NCI-H1092 (cell line): Measurements from ENCODE around the gene HSFX1.
"Not testable (repeated sequence)": the region's sequence is repeated elsewhere in the genome, so short reads cannot be mapped to it uniquely, and the experiment has no call there.

Experiments
- DNase-seq: peaks from one replicate; lab custom pipeline; 2025; lab: John Stamatoyannopoulos, UW

Gene HSFX1, protein sequence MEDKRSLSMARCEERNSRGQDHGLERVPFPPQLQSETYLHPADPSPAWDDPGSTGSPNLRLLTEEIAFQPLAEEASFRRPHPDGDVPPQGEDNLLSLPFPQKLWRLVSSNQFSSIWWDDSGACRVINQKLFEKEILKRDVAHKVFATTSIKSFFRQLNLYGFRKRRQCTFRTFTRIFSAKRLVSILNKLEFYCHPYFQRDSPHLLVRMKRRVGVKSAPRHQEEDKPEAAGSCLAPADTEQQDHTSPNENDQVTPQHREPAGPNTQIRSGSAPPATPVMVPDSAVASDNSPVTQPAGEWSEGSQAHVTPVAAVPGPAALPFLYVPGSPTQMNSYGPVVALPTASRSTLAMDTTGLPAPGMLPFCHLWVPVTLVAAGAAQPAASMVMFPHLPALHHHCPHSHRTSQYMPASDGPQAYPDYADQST

DNA sequence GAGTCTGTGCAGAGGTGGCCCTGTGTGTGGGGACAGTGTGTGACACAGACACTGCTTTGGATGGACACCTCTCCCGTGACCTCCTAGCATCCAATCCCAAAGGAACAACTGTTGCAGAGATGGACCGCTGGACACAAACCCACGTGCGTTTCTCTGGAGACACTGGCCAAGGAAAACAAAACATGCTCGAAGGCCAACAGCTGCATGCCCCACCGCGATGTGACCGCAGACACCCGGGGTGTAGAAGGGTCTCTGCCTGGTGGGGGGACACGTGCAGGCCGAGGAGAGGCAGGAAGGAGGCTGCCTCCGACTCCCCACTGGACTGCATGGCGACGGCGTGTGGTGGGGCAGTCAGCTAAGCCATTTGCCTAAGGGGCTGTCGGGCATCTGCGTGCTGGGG is at the start of gene HSFX1:
Gene HSFX1 (plus strand): TSS at position 301 of the 400 bp plus-strand sequence. CDS start 614 bp downstream, outside the sequence.
- not testable (repeated sequence) for DNase-seq

DNA sequence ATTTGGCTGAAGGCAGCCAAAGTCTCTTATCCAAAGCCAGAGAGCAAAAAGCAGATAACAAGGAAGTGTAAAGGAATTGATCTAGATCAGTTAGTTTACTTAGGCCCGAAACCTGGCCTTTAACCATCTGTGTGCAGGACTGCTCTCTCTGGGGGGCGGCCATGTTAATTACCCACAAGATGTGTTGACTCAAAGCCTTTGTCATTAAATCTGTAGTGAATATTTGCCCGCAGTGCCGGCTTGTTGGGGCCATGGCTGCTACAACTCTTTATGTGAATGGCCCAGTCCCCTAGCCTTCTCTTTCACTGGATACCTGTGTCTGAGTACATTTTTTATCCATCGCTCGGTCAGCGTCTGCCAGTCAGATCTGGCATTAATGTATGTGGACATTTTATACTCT is 46.6 kb upstream of the HSFX1 start:
- DNase-seq = not testable (repeated sequence)

DNA sequence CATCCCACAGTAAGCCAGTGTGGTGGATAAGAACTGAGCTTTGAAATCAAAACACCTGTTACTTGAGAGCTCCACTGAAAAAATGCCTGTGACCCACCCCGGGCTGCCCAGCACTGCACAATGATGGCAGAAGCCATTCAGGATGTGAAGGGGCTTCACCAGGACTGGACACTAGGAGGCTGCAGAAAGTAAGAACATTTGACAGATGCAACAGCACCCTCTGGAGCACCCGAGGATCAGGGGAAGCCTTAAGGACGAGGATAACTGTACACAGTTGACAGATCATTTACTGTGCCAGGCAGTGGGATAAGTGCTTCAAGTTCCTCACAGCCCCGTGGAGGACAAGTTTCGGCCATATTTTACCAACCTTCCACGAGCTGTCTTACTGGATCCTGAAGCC is 31.6 kb upstream of the HSFX1 start:
- not testable (repeated sequence) for DNase-seq

DNA sequence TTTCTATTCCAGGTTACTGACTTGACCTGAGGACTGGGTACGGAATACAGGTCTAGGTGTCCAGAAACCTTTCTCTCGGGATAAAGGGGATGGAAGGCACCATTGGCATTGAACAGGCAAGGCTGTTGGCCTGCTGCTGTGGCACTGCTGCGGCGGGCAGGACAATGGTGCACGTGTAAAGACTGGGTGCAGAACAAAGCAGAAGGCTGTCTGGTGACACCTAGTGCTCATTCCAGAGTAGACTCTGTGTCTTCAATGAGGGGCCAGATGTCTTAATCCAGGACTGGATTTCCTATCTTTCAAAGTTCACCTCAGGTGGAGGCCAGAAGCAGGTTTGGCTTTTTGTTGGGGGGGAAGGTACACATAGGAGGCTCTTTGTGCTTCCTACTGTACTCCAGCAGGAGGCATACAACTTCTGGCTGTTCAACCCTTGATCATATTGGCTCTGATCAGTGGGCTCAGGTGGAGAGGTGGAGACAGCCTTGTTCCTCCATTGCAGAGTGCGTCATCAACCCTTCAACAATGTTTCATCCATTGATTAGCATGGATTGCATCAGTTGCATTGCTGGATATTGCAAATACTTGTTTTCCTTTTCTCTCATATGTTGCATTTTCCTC is 27.4 kb upstream of the HSFX1 start:
- not testable (repeated sequence) for DNase-seq

DNA sequence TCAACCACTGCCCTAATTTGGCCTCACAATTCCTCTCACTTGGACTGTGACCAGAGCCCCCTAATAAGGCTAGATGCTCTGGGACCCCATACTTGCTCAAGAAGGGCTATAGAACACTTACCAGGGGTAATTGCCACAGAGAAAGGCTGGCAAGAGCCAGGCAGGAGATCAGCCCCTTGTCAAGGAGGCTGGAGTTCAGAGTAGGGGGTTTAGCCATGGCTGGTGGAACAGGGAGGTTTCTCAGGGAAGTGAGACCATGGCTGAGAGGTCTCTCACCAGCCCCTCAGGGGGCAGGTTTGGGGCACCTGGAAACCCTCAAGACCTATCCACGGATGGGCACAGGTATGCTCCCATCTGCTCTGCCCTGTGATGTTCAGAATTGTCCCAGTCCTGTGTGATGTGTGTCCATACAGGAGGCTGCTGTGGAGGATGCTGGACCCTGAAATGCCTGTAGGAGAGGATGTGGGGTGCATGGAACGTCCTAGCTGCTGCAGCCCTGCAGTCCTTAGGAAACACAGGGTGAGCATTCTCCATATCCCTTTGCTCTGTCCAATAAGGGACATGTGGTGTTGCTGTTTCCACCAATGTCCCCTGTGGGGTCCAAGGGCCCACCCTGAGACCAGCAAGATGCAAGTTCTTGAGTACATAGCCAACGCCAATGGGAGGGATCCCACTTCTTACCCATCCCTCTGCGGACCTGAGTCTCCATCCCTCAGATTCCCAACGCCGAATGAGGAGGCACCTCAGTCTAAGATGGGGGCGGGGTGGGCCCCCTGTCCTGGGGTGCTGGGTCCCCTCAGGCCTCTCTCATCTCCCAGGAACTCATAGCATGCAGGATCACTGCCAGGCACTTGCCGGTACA is 16.4 kb upstream of the HSFX1 start:
- DNase-seq = no peak

DNA sequence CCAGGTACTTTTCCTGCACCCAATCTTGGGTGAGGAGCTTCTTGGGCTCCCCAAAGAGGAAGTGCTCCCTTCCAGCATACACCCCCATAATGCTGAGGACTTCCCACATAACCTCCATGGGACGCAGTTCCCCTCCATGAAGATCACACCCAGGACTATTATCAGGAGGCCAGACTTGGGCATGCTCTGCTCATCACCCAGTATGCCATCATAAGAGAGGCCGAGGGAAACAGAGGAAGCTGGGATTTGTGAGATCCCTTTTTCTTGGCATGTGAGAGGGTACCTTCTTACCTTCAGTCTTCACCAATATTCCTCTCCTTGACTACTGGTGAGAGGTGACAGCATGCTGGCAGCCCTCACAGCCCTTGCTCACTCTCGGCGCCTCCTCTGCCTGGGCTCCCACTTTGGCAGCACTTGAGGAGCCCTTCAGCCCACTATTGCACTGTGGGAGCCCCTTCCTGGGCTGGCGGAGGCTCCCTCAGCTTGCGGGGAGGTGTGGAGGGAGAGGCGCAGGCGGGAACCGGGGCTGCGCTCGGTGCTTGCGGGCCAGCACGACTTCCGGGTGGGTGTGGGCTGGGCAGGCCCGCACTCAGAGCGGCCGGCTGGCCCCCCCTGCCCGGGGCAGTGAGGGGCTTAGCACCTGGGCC is 15.7 kb upstream of the HSFX1 start:
- DNase-seq = no peak

DNA sequence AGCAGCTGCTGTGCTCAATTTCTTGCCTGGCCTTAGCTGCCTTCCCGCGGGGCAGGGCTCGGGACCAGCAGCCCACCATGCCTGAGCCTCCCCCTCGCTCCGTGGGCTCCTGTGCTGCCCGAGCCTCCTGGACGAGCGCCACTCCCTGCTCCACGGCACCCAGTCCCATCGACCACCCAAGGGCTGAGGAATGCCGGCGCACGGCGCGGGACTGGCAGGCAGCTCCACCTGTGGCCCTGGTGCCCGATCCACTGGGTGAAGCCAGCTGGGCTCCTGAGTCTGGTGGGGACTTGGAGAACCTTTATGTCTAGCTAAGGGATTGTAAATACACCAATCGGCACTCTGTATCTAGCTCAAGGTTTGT is 15.2 kb upstream of the HSFX1 start:
- not testable (repeated sequence) for DNase-seq

DNA sequence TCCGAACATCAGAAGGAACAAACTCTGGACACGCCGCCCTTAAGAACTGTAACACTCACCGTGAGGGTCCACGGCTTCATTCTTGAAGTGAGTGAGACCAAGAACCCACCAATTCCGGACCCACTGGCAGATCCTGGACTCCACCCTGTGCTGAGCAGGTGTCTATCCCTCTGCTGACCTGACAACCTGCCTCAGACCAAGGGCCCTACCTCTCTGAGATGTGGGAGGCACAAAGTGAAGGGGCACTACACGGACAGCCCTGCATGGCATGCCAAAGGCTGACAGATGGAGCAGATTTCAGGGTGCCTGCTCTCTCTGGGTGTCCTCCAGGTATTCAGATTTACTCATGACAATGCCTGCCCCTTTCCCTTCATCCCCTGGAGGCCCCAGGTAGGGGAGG is 14.0 kb upstream of the HSFX1 start:
- DNase-seq = no peak

DNA sequence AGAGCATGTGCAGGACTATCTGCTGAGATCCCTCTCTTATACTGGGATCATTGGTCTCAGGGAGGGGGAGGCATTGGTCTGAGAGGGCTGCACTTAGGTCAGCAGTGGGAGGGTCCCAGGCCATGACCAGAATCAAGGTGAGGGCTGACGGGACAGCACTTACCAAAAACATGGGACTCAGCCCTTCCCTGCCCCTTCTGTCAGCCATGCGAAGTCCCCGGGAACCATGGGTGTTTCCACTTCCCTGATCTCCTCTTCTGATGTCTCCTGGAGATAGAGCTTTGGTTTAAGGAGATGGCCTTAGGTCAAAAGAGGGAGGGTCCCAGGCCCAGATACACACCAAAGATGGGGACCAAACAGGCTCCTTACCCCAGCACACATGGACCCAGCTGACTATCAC is 12.9 kb upstream of the HSFX1 start:
- no peak for DNase-seq

DNA sequence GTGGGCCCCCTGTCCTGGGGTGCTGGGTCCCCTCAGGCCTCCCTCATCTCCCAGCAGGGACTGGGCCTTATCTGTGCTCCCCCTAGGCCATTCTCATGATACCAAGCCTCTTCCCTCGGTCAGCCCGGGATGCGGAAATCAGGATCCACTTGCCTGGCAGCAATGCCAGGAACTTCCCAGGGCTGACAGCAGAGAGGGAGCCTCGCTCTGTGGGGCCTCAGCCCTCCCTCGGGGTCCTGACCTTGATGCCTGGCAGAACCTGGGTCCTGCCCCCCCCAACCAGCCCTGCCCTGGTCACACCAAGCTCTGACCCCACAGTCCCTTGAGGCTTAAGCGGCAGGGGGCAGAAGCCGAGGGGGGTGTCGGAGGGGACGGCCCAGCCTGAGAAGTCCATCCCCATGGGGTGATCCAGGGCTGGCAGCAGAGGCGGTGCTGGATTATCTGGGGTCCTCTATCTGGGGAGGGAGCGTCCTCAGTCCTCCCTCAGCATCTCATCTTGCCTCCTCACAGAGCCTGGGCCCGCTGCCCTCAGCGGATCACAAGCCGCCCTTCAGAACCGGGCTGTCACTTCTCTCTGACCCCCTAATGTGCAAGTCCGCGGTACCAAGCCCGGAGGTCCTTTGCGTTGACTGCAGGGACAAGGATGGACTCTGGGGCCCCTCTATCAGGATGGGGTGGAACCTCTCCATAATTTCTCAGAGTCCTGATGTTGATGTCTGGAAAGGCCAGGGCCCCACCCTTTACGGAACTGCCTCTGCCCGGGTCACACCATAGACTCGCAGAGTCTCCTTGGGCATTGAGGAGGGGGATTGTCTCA is 11.8 kb upstream of the HSFX1 start:
- not testable (repeated sequence) for DNase-seq

DNA sequence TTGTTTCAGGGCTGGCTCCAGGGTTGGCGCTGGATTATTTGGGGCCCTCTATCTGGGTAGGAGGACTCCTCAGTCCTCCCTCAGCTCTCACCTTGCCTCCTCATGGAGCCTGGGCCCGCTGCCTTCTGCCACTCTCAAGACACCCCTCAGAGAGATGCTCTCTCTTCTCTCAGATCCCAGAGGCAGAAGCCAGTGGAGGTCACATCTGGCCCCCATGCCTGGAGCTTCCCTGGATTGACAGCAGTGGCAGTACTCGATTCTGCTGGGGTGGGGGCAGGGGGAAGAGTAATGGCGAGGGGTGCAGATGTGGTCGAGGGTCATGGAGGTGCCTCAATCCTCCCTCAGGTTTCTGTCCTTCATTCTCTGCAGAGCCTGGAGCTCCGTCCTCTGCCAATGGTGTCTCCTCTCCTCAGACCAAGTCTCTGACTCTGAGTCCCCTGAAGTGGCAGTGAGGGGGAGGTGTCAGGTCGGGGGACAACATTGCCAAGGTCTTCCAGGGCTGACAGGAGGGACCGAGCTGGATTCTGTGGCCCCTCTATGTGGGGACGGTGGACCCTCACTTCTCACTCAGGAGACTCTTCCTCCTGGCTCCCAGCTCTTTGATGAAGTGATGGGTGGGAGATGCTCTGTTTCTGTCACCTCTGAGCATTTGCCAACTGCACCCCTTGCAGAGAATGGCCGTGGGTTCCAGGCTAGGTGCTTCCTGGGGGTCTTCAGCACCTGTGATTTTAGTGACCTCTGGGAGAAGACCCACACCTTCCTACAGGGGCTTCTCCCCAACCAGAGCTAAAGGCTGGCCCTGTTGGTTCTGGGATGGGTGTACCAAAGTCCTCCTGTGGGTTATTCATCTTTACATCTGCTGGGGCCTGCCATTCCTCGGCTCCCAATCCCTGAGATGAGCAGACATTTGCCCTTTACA is 10.9 kb upstream of the HSFX1 start:
- no peak for DNase-seq

DNA sequence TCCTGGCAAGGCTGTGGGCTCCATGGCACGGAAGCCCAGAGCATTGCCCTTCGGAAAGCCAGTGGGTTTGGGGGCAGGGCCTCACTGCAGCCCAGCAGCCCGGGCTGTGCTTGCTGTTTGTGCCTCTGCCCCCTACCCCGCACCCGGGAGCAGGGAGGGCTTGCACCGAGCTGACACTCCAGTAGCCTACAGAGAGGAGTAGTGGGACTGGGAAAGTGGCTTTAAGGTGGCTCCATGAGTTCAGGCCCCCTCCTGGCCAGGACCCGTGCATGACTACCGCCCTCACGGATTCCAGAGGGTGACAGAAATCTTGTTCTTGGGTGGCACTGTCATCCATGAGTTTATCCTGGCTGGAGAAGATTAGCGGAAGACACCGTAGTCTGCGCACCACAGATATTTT is 3.5 kb upstream of the HSFX1 start:
- not testable (repeated sequence) for DNase-seq

DNA sequence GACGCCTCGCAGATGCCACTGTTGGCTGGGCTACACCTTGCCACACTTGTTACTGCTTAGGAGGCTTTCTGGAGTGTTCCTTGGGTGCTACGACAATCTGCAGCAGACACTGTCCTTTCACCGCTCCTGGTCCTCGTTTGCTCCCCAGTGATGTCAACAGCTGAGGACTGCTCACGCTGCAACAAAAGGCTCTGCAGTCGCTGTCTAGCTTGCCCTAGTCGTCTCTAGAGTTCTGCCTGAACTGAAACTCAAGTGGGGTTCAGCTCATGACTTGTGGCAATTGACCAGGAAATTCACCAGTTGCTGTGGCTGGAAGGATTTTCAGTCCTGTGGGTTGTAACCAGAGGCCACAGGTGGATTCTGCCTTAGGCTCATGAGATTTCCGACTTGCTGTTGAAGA is 842 bp upstream of the HSFX1 start:
- DNase-seq = not testable (repeated sequence)

DNA sequence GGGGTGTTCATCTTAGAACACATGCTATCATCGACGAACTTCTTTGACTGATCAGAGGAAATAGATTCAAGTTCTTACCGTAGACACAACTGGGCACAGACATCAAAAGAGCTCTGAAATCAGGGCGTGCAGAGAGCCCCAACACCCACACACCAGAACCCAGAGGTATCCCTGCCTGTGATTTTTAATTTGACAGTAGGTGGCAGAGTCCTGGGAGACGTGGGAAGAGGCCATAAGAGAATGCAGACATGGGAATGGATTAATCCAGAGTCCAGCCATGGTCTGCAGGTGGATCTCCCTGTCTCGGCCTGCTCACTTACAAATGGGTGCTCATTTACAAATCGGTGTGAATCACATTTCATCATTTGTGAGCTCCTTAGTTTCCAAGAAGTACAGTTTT is 4.1 kb downstream of the HSFX1 start:
- DNase-seq = not testable (repeated sequence)

DNA sequence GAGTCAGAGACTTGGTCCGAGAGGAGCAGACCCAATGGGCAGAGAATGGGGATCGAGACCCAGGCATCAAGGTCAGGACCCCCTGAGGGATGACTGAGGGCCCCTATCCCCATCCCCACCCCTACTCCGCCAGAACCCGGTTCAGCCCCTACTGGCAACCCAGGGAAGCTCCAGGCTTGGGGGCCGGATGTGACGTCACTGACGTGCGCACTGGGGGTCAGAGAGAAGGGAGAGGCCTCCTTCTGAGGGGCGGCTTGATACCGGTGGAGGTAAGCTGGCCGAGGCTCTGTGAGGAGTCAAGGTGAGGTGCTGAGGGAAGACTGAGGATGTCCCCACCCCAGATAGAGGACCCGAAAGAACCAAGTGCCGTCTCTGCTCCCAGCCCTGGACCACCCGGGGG is 7.9 kb downstream of the HSFX1 start, which contains the start of gene MAGEA9:
Gene MAGEA9 (plus strand): TSS at position 204 of the 400 bp plus-strand sequence. CDS start 4,281 bp downstream, outside the sequence.
- DNase-seq = not testable (repeated sequence)

DNA sequence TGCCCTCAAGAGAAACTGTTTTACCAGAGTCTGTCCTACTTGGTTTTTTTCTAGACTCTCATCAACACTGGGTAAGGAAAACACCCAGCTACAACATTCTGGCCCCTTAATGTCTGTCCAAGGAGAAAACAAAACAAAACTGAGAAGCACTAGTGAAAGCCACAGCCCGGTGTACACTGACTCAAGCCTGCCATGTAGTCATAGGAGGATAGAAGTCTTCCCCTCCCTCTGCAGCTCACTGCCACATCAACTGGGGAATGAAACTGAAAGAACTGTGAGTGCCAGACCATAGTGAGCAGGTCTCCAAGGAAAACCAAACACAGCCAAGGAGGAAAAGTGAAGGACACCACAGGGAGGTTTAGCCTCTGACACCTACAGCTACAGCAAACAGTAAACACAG is 21.7 kb downstream of the HSFX1 start:
- DNase-seq = not testable (repeated sequence)

DNA sequence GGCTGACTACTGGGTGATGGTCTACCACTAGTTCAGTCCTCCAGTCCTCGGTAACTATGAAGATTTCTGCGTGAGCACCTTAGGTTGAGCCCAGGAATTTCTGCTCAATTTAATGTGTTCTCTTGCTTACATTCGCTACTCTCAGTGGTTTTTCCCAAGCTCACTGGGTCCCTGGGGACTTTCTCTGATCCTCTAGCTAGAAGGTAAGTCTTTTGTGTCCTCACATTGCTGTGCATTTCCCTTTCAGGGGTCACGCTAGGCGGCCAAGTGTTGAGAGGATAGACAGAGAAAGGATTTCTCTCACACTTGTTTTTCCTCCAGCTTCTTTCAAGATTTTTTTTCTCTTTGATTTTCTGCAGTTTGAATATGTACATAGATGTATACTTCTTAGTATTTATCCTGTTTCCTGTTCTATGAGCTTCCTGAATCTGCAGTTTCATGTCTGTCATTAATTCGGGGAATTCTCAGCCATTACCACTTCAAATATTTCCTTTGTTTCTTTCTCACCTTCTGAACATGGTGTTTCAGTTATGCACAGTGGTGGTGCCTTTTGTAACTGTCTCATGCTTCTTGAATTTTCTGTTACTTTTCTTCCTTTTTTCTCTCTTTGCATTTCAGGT is 25.3 kb downstream of the HSFX1 start:
- DNase-seq = no peak

DNA sequence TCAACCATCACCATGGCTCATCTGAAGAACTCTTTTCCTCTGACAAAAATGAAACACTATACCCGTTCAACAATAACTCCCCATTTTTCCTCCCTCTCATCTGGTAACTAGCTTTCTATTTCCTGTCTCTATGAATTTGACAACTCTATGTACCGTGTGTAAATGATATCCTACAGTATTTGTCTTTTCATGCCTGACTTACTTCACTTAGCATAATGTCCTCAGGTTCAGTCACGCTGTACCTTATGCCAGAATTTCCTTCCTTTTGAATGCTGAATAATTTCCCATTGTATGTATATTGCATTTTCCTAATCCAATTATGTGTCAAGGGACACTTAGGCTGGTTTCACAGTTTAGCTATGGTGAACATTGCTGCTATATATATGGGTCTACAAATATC is 26.1 kb downstream of the HSFX1 start:
- DNase-seq = peak; percentile 27

DNA sequence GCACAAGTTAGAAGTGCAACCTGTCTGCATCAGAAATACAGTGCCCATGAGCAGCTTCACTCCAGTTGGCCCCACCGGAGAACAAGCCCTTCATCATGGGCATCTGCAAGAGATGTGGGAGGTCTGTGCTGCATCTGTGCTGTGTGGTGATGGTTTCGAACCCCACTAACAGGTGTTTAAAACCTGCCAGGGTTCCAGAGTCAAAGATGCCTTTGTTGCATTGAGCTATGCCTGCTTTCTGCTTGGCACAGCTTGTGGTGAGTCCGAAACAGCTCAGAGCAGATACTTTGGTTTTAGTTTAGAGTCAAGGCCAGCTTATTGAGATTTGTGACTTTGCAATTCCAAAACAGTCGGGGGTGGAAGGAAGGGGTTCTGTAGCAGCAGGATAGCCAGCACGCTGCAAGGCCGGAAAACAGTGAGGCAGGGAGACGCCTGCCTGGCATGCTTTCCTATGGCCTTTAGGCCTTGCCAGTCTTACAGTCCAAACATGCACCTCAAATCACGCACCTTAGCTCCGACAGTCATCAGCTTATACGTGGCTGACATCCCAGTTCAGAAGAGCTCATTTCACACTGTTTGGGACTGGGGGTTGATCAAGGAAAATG is 29.7 kb downstream of the HSFX1 start:
- no peak for DNase-seq
